H1 (cell line): ENCODE data around the gene RBM4. TPM values are rescaled to one million over a fixed set of nuclear protein-coding genes. Genes with fewer than 3 reads are reported as not detected.

Source experiments
- polyA plus RNA-seq, 7 experiments: library from polyadenylated mRNA; depleted of rRNA in 3 of 7; stranded (reverse) in 5 of 7; unstranded in 2 of 7; fragments of >200 nt in 5 of 7; fragments of 200-250 nt in 2 of 7; gene quantifications; 1 replicate in 5 of 7; 2 replicates in 1 of 7; 4 replicates in 1 of 7; pipeline versions ENCODE4 v1.2.1 to v1.2.3, GENCODE V29; 2011 to 2013; ENCODE audit warnings: missing spikeins in 2 of 7, mixed read lengths in 2 of 7
- small RNA-seq: library from polyadenylated mRNA; stranded (forward); fragments of <200 nt; extraction: miRNeasy Mini kit (QIAGEN cat#:217004); gene quantifications from one replicate; pipeline ENCODE3, GENCODE V24; 2013; ENCODE audit not compliant: insufficient read depth
- total RNA-seq: library from RNA; stranded (reverse); fragmentation: NEBNext Ultra II Directional; extraction: Animal tissue kit (Norgen Biotek cat#: 25700); gene quantifications from 2 replicates; pipeline ENCODE4 v1.2.1, GENCODE V29; 2021

RBM4 gene
- total and polyA plus RNA-seq, 2 of the 8 experiments (the other 6 are each of a cell fraction or from before 2014, with no cell fraction given) = 192 to 330 TPM

Small RNA genes lying within 50 kb of the gene (small RNA-seq; reads per million reads assigned to genes)
- gene RNU4-39P = not detected

Other genes starting within 250 kb of the RBM4 start
- gene NPAS4, start 217.7 kb upstream of the RBM4 start, total RNA-seq = 0.88 and 0.99 TPM in 2 replicates
- gene NPAS4, start 217.7 kb upstream of the RBM4 start, polyA plus RNA-seq (2011; rRNA removed) = 0.73 and 0.77 TPM in 2 replicates
- gene MRPL11, start 199.9 kb upstream of the RBM4 start, total RNA-seq = 141 and 152 TPM in 2 replicates
- gene MRPL11, start 199.9 kb upstream of the RBM4 start, polyA plus RNA-seq (2011; rRNA removed) = 105 and 106 TPM in 2 replicates
- gene PELI3, start 171.8 kb upstream of the RBM4 start, total RNA-seq = 7.6 TPM in 2 replicates
- 5.2 and 7.6 TPM in 2 replicates for gene PELI3, start 171.8 kb upstream of the RBM4 start, polyA plus RNA-seq (2011; rRNA removed)
- 82.7 and 86.4 TPM in 2 replicates for gene DPP3, start 158.3 kb upstream of the RBM4 start, total RNA-seq
- 75.1 and 90.6 TPM in 2 replicates for gene DPP3, start 158.3 kb upstream of the RBM4 start, polyA plus RNA-seq (2011; rRNA removed)
- 19.1 and 22.1 TPM in 2 replicates for gene BBS1, start 128.1 kb upstream of the RBM4 start, total RNA-seq
- 19.5 and 33.7 TPM in 2 replicates for gene BBS1, start 128.1 kb upstream of the RBM4 start, polyA plus RNA-seq (2011; rRNA removed)
- gene ZDHHC24, start 92.7 kb upstream of the RBM4 start, total RNA-seq = 7.0 and 8.4 TPM in 2 replicates
- gene ZDHHC24, start 92.7 kb upstream of the RBM4 start, polyA plus RNA-seq (2011; rRNA removed) = 9.7 and 15.6 TPM in 2 replicates
- 28.2 and 30.8 TPM in 2 replicates for gene ACTN3, start 91.8 kb upstream of the RBM4 start, total RNA-seq
- gene ACTN3, start 91.8 kb upstream of the RBM4 start, polyA plus RNA-seq (2011; rRNA removed) = 36.7 and 46.2 TPM in 2 replicates
- gene CTSF, start 70.1 kb upstream of the RBM4 start, total RNA-seq = 0.36 and 0.58 TPM in 2 replicates
- 2.3 and 2.6 TPM in 2 replicates for gene CTSF, start 70.1 kb upstream of the RBM4 start, polyA plus RNA-seq (2011; rRNA removed)
- gene CCDC87, start 45.6 kb upstream of the RBM4 start, total RNA-seq = 0.99 and 1.1 TPM in 2 replicates
- 0.32 and 0.63 TPM in 2 replicates for gene CCDC87, start 45.6 kb upstream of the RBM4 start, polyA plus RNA-seq (2011; rRNA removed)
- 35.2 and 37.1 TPM in 2 replicates for gene CCS, start 45.5 kb upstream of the RBM4 start, total RNA-seq
- 37.7 and 57.7 TPM in 2 replicates for gene CCS, start 45.5 kb upstream of the RBM4 start, polyA plus RNA-seq (2011; rRNA removed)
- gene RBM14, start 22.1 kb upstream of the RBM4 start, total RNA-seq = 142 and 145 TPM in 2 replicates
- gene RBM14, start 22.1 kb upstream of the RBM4 start, polyA plus RNA-seq (2011; rRNA removed) = 67.2 and 81.1 TPM in 2 replicates
- gene RBM4B, start 39.2 kb downstream of the RBM4 start, total RNA-seq = 27.5 and 30.6 TPM in 2 replicates
- 19.2 and 30.5 TPM in 2 replicates for gene RBM4B, start 39.2 kb downstream of the RBM4 start, polyA plus RNA-seq (2011; rRNA removed)
- 69.0 and 71.4 TPM in 2 replicates for gene SPTBN2, start 90.5 kb downstream of the RBM4 start, total RNA-seq
- gene SPTBN2, start 90.5 kb downstream of the RBM4 start, polyA plus RNA-seq (2011; rRNA removed) = 19.1 and 25.9 TPM in 2 replicates
- 33.7 and 35.8 TPM in 2 replicates for gene RCE1, start 204.7 kb downstream of the RBM4 start, total RNA-seq
- 84.8 and 119 TPM in 2 replicates for gene RCE1, start 204.7 kb downstream of the RBM4 start, polyA plus RNA-seq (2011; rRNA removed)
- gene LRFN4, start 218.4 kb downstream of the RBM4 start, total RNA-seq = 64.3 and 67.6 TPM in 2 replicates
- 49.8 and 66.9 TPM in 2 replicates for gene LRFN4, start 218.4 kb downstream of the RBM4 start, polyA plus RNA-seq (2011; rRNA removed)